ENCODE results near the gene DMC1.

DNA sequence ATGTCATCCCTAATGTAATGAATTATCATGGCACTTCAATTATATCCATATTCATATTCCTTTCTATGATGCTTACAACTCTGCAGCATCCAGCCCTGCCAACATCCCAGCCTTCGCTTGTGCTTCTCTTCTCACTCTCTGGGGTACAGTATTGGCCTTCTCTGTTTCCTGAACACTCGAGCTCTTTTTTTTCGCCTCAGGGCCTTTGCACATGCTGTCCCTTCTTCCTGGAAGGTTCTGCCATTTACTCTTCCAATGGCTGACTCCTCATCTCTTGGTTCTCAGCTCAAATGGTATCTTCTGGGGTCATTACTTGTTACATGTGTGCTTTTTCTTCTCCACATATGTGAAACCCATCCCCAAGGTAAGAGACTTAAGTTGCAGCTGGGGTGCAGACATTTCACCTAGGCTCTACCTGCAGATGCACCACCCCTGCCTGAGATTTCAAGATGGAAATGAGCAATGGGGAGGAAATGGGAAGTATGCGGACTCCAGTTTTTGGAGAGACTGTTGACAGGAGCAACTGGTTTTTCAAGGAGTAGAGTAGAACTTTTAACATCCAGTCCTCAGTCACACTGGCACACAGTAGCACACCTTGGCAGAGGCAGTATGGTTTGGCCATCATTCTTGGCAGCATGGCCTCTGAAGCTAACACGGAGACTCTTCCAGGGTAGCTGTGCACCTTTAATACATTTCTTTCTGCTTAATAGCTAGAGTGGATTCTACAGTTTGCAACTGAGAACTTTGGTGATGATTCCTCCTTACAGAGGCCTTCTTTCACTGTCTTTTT lies 42.4 kb upstream of the DMC1 start:
- TF ChIP-seq, protein P1, sequence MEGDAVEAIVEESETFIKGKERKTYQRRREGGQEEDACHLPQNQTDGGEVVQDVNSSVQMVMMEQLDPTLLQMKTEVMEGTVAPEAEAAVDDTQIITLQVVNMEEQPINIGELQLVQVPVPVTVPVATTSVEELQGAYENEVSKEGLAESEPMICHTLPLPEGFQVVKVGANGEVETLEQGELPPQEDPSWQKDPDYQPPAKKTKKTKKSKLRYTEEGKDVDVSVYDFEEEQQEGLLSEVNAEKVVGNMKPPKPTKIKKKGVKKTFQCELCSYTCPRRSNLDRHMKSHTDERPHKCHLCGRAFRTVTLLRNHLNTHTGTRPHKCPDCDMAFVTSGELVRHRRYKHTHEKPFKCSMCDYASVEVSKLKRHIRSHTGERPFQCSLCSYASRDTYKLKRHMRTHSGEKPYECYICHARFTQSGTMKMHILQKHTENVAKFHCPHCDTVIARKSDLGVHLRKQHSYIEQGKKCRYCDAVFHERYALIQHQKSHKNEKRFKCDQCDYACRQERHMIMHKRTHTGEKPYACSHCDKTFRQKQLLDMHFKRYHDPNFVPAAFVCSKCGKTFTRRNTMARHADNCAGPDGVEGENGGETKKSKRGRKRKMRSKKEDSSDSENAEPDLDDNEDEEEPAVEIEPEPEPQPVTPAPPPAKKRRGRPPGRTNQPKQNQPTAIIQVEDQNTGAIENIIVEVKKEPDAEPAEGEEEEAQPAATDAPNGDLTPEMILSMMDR (IDR thresholded peaks at IDR 0.05 in 2 of 3, conservative IDR thresholded peaks at IDR 0.05 in 1 of 3; ENCODE audit: control insufficient read depth in 2 of 3, extremely low read depth in 1 of 3, insufficient read depth in 1 of 3, low read depth in 3 of 3, low read length in 3 of 3): no peak
- TF ChIP-seq CBX3 (IDR thresholded peaks at IDR 0.05; ENCODE audit: borderline replicate concordance, low read depth) (no peak), RFX5 (IDR thresholded peaks at IDR 0.05; ENCODE audit: low read depth, low read length) (no peak), BCL11A (IDR thresholded peaks at IDR 0.05; ENCODE audit: low read depth, low read length) (no peak), POLR2A (IDR thresholded peaks at IDR 0.05; ENCODE audit: low read depth, low read length) (no peak), CHD2 (IDR thresholded peaks at IDR 0.05; ENCODE audit: borderline replicate concordance, low read depth, low read length) (no peak), CEBPB (IDR thresholded peaks at IDR 0.05; ENCODE audit: borderline replicate concordance in 1 of 2, low read depth in 2 of 2, low read length in 2 of 2) (no peak), EZH2 (IDR thresholded peaks at IDR 0.05; ENCODE audit: borderline replicate concordance, control insufficient read depth, low read depth, low read length) (no peak)

Data from GM12878 (cell line).